K562 (cell line): ENCODE results near the gene ROR2. TPM values are rescaled to one million over a fixed set of nuclear protein-coding genes. Genes with fewer than 3 reads are reported as not detected.

ENCODE experiments used
- ATAC-seq: fragments of 200-7000 bp; cut with Tn5 transposase; 3 replicates; pipeline ENCODE4 v1.9.1; 2020; ENCODE audit warnings: moderate library complexity
- BruUV-seq: library from RNA; stranded (reverse); fragments of 400-500 nt; replicated peaks from 2 replicates; lab custom pipeline; 2021; lab: Mats Ljungman, UMichigan
- CTCF ChIA-PET: fragments of 300-600 bp; formaldehyde crosslinking; extraction: SDS; loops from one replicate; lab custom pipeline; 2021; ENCODE audit warnings: low intra/inter-chr PET ratio; lab: Yijun Ruan, JAX
- POLR2A ChIA-PET: fragments of 300-600, 350-650 bp; sonication (Branson Sonifier 250); formaldehyde crosslinking; extraction: SDS; loops from one replicate; lab custom pipeline; 2021; ENCODE audit warnings: antibody characterized with exemption, inconsistent platforms; lab: Yijun Ruan, JAX
- DNase-seq, 4 experiments: peaks; one replicate each; pipeline versions ENCODE4 v3.0.0 to v3.0.0-alpha.2; 2011 to 2018; ENCODE audit warnings: low spot score in 3 of 4, mixed read lengths in 3 of 4; ENCODE audit errors: extremely low read depth in 1 of 4
- FAIRE-seq: peaks from 2 replicates; lab custom pipeline; 2011; peaks lifted over from hg19 to GRCh38; lab: Jason Lieb, UNC
- H2AFZ ChIP-seq: 2 replicates; pipeline ENCODE4 v1.6.0; 2011; ENCODE audit warnings: low read depth, low read length, control low read depth, inconsistent platforms
- H3K27ac ChIP-seq: fragments of 200-600 bp; 3 replicates; pipeline ENCODE4 v1.8.0; 2011; ENCODE audit warnings: low read depth, mild to moderate bottlenecking, control low read depth, inconsistent platforms, low read length, moderate library complexity, mixed read lengths; ENCODE audit errors: extremely low read depth
- H3K27me3 ChIP-seq, 2 experiments: fragments of 300-600 bp in 1 of 2; 2 replicates in 1 of 2; 3 replicates in 1 of 2; pipeline versions ENCODE4 v1.6.0 to v1.8.0; 2011; ENCODE audit warnings: inconsistent platforms in 2 of 2, low read length in 2 of 2, mild to moderate bottlenecking in 1 of 2, mixed read lengths in 1 of 2, moderate library complexity in 1 of 2; ENCODE audit not compliant: control insufficient read depth in 2 of 2, insufficient read depth in 2 of 2
- H3K36me3 ChIP-seq: fragments of 300-600 bp; 3 replicates; pipeline ENCODE4 v1.8.0; 2011; ENCODE audit warnings: mild to moderate bottlenecking, low read length, inconsistent platforms; ENCODE audit not compliant: control insufficient read depth, insufficient read depth
- H3K4me1 ChIP-seq, 2 experiments: fragments of 200-600 bp in 1 of 2; replicated peaks in 1 of 2; 2 replicates in 1 of 2; 3 replicates in 1 of 2; pipeline versions ENCODE4 v1.5.1 to v1.8.0; 2011; ENCODE audit warnings: inconsistent platforms in 2 of 2, low read length in 2 of 2, mild to moderate bottlenecking in 1 of 2, mixed read lengths in 1 of 2, moderate library complexity in 1 of 2; ENCODE audit not compliant: control insufficient read depth in 2 of 2, insufficient read depth in 2 of 2
- H3K4me2 ChIP-seq: 2 replicates; pipeline ENCODE4 v1.6.1; 2011; ENCODE audit warnings: low read length, control low read depth, inconsistent platforms, mixed read lengths; ENCODE audit not compliant: insufficient read depth
- H3K4me3 ChIP-seq: fragments of 200-600 bp; sonication (generic), shearing (Covaris generic); 2 replicates; pipeline ENCODE4 v1.5.1; 2016; ENCODE audit warnings: control low read depth, inconsistent platforms
- H3K79me2 ChIP-seq: fragments of 200-600 bp; 3 replicates; pipeline ENCODE4 v1.8.0; 2011; ENCODE audit warnings: low read length, inconsistent platforms; ENCODE audit not compliant: control insufficient read depth, insufficient read depth
- H3K9ac ChIP-seq, 2 experiments: 2 replicates each; pipeline versions ENCODE4 v1.6.0 to v1.6.1; 2011; ENCODE audit warnings: low read depth in 2 of 2, low read length in 2 of 2, control low read depth in 1 of 2, inconsistent platforms in 1 of 2, mild to moderate bottlenecking in 1 of 2, mixed read lengths in 1 of 2; ENCODE audit not compliant: insufficient read depth in 1 of 2
- H3K9me1 ChIP-seq: one replicate; pipeline ENCODE4 v1.6.0; 2011; ENCODE audit warnings: inconsistent platforms, mild to moderate bottlenecking, low read length, moderate library complexity; ENCODE audit not compliant: control insufficient read depth, insufficient read depth
- H3K9me3 ChIP-seq: replicated peaks from 2 replicates; pipeline ENCODE4 v1.5.1; 2011; ENCODE audit warnings: low read depth, low read length, inconsistent platforms; ENCODE audit not compliant: control insufficient read depth, insufficient read depth
- H4K20me1 ChIP-seq: replicated peaks from 2 replicates; pipeline ENCODE4 v1.6.1; 2011; ENCODE audit warnings: low read length, inconsistent platforms, mixed read lengths; ENCODE audit not compliant: control insufficient read depth, insufficient read depth
- ARID3B ChIP-seq: fragments of 250-450 bp; sonication (Bioruptor Pico); IDR thresholded peaks from 2 replicates; pipeline ENCODE4 v1.4.0; 2020; ENCODE audit warnings: borderline replicate concordance
- ASH1L ChIP-seq: fragments of 450-650 bp; IDR thresholded peaks from 2 replicates; pipeline ENCODE4 v1.6.1; 2018; ENCODE audit warnings: borderline replicate concordance, mild to moderate bottlenecking, low read depth; ENCODE audit not compliant: partially characterized antibody
- BCLAF1 ChIP-seq, 2 experiments: fragments of 450-650 bp in 1 of 2; IDR thresholded peaks; 2 replicates each; pipeline ENCODE4 v1.6.1; 2011 to 2017; ENCODE audit warnings: low read depth in 2 of 2, antibody characterized with exemption in 1 of 2, borderline replicate concordance in 1 of 2, low read length in 1 of 2, mild to moderate bottlenecking in 1 of 2, mixed read lengths in 1 of 2; ENCODE audit not compliant: control insufficient read depth in 1 of 2
- DDX20 ChIP-seq: fragments of 450-650 bp; IDR thresholded peaks from 2 replicates; pipeline ENCODE4 v1.6.1; 2016; ENCODE audit warnings: missing genetic modification characterization, low read depth, mild to moderate bottlenecking, missing compliant biosample characterization, moderate library complexity
- E4F1 ChIP-seq: fragments of 250-450 bp; sonication (Bioruptor Pico); IDR thresholded peaks from 2 replicates; pipeline ENCODE4 v1.5.0; 2021; ENCODE audit warnings: mild to moderate bottlenecking, borderline replicate concordance
- GTF2B ChIP-seq: IDR thresholded peaks from 2 replicates; pipeline ENCODE4 v1.6.1; 2011; ENCODE audit not compliant: insufficient read length; ENCODE audit errors: extremely low read depth
- SNRNP70 ChIP-seq: fragments of 200-400 bp; formaldehyde crosslinking; optimal IDR thresholded peaks from 2 replicates; pipeline ENCODE3; 2017; ENCODE audit warnings: low read depth, low read length
- SRSF3 ChIP-seq: fragments of 200-400 bp; formaldehyde crosslinking; IDR thresholded peaks from 2 replicates; pipeline ENCODE4 v1.6.1; 2016; ENCODE audit warnings: mild to moderate bottlenecking, low read length, moderate library complexity; ENCODE audit not compliant: insufficient read depth
- ZBTB26 ChIP-seq: fragments of 450-650 bp; formaldehyde crosslinking; IDR thresholded peaks from 2 replicates; pipeline ENCODE4 v1.4.0; 2022; ENCODE audit warnings: missing genetic modification characterization
- ZNF785 ChIP-seq: fragments of 250-450 bp; sonication (Bioruptor Pico); IDR thresholded peaks from 2 replicates; pipeline ENCODE4 v1.4.0; 2020; ENCODE audit warnings: mild to moderate bottlenecking
- WGBS: fragments of 100-300 bp; shearing (Covaris generic); methylation state at CpG from one replicate; pipeline ENCODE4 v1.1.6; 2016; ENCODE audit warnings: low coverage, mixed read lengths; ENCODE audit not compliant: insufficient coverage; ENCODE audit errors: missing lambda C conversion rate; 5-methylcytosine and 5-hydroxymethylcytosine counted together
- in situ Hi-C: fragments of 300-500 bp; cut with MboI; formaldehyde crosslinking; loops from 4 replicates; pipeline ENCODE4 v1.15.0; 2018; ENCODE audit warnings: inconsistent platforms, mixed read lengths
- intact Hi-C: fragments of 100-400 bp; cut with micrococcal nuclease; formaldehyde crosslinking; loops from 2 replicates; pipeline ENCODE4 v1.14.2; 2022
- polyA plus RNA-seq, 8 experiments: library from polyadenylated mRNA; depleted of rRNA in 4 of 8; stranded (reverse) in 5 of 8; unstranded in 3 of 8; fragments of >200 nt; fragmentation: Nextera tagmentation in 2 of 8; fragmentation: Illumina TruSeq in 1 of 8; extraction: Ambion mirVana in 2 of 8; extraction: Trizol in 1 of 8; gene quantifications; 2 replicates each; pipeline versions ENCODE4 v1.2.1 to v1.2.3, GENCODE V29; 2011 to 2014; ENCODE audit warnings: inconsistent platforms in 1 of 8, missing spikeins in 1 of 8
- total RNA-seq, 7 experiments: library from RNA; depleted of rRNA in 6 of 7; stranded (reverse); fragments of >200 nt in 6 of 7; fragmentation: Illumina TruSeq in 2 of 7; extraction: Trizol in 2 of 7; gene quantifications; 2 replicates each; pipeline versions ENCODE4 v1.2.1 to v1.2.3, GENCODE V29; 2011 to 2021; ENCODE audit warnings: low replicate concordance in 1 of 7

The ROR2 gene
- total and polyA plus RNA-seq, 9 of the 15 experiments (the other 6 are each of a cell fraction or from before 2014, with no cell fraction given), result 5.6 to 33.8 (median 15.3) TPM

- Histone ChIP-seq H3K9ac (no peak overlapping the region), H3K79me2 (no peaks in the 10 kb centered on the region), H3K27ac (no peak overlapping the region), H3K36me3 (no peaks in the 10 kb centered on the region), H3K9me1 (no peaks in the 10 kb centered on the region), H4K20me1 (no peaks in the 10 kb centered on the region), H3K4me2 (no peak overlapping the region), H3K4me1 (no peaks in the 10 kb centered on the region; a peak in 1 of 5 replicates), H3K27me3 (peaks cover 5 to 40% of the 10 kb centered on the region in 2 experiments; a peak in 3 of 5 replicates), H3K4me3 (no peak overlapping the region), H2AFZ (no peak overlapping the region), H3K9me3 (no peaks in the 10 kb centered on the region)
- no peak for DNase-seq
- POLR2A ChIA-PET, result interaction anchor here (1.9 kb wide), 1 partner anchor 12 kb away, joined by 6 read pairs; no protein-coding TSS in a partner anchor
- WGBS, result 0% methylated on average over 4 of the region's 4 CpGs
- FAIRE-seq, result no peak
- no TSS peak for BruUV-seq
- in situ Hi-C loops (no loop called here), intact Hi-C loops (no loop called here)
- TF ChIP-seq ZBTB26 (no peak), ARID3B (CRISPR knock-in tag) (no peak), GTF2B (no peak), BCLAF1 (IDR thresholded peaks at IDR 0.05; ENCODE audit: borderline replicate concordance in 1 of 2, control insufficient read depth in 1 of 2, low read depth in 2 of 2, low read length in 1 of 2) (no peak), ASH1L (no peak), E4F1 (CRISPR knock-in tag) (no peak), DDX20 (no peak), SNRNP70 (no peak), ZNF785 (CRISPR knock-in tag) (no peak), SRSF3 (no peak)
- no peak for ATAC-seq
- CTCF ChIA-PET, result interaction anchor here (0.6 kb wide), 1 partner anchor 34 kb away, joined by 3 read pairs; no protein-coding TSS in a partner anchor
Observed at GRCh38 chr9:91572044-91572443, 378.0 kb downstream of the ROR2 start.
